Stimulated activated CD8-positive, alpha-beta memory T cell treated with anti-CD3 and anti-CD28 coated beads, Interleukin-12 subunit alpha, Interleukin-12 subunit beta, amount 100 ng/mL, for 24 hours (primary cell): ENCODE measurements around the gene DNAL1.

Experiments
- DNase-seq: peaks from one replicate; pipeline ENCODE4 v3.0.0-alpha.2; 2020; ENCODE audit errors: extremely low read depth

Gene DNAL1

DNA sequence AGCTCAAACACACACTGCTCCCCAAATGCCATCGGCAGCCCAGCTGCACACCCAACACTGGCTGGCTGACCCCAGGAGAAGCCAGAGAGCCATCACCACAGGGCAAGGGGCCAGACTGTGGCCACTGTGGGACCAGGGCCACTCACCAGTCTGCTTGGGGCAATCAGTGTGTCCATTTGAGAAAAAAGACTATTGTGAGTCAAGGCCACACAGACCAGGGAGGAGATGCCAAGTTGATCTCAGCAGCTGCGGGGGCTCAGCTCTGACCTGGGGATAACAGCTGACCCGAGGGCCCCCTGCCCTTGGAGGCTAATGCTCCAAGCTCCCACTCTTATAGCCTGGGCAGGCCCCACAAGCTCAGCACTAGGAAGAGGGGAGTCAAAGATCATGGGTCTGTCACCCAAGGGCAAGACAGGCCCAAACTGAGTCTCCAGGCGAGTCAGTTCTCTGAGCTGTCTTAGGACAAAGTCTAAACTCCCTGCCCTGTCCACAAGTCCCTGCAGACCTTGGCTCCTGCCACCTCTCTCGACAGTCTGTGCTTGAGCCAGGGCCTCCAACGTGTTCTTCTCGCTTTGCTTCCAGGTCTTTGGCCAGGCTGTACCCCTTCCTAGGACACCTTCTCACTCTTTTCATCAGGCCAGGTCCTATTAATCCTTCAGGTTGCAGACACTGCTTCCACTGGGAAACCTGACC is 99.5 kb downstream of the DNAL1 start:
- no peak for DNase-seq

DNA sequence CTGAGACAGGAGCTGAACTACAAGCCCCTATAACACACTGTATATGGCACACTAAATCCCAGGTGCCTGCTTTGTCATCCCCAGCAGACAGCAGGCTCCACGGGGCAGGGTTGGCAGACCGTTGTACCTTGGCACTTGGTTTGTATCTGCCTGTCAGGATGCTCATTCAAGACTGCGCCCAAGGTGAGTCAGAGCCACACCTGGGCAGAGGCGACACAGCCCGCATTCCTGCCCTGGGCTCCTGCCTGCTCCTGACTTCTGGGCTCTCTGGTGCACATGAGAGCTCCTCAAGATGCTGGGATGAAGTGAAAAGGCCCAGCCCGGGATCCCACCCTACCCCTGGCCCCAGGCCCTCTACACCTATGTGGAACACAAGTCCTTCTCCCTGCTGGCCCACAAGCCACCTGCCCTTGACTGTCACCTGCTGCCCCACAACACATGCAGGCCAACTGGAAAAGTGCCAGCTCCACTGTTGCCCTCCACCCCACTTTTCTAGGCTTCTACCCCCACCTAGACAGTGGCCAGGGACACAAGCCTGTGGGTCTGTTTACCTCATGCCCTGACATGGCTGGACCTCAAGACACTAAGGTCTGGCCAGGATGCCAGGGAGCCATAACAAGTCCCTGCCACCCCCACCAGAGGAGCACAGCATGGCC is 100.2 kb downstream of the DNAL1 start:
- DNase-seq: no peak

DNA sequence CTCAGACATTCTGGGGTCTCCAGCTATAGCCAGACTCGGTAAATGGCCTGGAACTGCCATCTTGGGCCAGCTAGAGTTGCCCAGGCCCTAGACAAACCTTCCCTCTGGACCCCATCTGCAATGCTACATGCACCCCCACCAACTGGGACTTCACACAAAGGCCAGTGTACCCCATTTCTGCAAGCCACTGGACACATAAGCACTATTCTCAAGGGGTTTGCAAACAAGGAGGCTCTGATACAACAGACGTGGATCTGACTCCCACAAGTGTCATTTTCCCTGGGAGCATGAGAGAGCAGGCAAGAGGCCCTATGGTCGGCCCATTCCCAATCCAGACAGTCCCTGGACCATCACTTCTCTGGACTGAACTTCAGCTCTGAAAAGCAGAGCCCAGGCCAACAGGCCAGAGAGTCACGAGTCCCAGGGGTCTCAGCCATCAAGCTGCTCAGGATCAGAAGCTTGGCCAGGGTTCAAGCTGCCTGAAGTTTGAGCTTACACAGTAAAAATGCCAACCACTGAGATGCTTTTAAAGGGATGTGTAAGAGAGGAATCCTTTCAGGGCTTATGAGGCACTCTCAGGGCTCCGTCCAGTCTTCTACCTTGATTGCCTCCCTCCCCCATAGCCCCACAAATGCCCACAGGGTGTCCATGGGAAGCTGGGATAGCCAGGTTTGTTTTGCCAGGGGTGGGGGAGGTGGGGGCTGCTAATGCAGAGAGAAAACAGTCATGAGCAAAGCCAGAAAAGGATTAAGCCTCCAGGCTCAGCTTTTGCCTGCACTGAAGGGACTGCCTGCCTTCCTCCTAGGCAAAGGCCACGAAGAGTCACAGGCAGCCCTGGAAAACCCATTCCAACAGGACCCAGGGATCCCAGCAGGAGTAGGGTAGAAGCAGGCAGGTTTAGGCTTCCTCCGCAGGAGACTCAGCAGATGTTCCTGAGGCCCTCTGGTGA is 101.1 kb downstream of the DNAL1 start:
- no peak for DNase-seq

DNA sequence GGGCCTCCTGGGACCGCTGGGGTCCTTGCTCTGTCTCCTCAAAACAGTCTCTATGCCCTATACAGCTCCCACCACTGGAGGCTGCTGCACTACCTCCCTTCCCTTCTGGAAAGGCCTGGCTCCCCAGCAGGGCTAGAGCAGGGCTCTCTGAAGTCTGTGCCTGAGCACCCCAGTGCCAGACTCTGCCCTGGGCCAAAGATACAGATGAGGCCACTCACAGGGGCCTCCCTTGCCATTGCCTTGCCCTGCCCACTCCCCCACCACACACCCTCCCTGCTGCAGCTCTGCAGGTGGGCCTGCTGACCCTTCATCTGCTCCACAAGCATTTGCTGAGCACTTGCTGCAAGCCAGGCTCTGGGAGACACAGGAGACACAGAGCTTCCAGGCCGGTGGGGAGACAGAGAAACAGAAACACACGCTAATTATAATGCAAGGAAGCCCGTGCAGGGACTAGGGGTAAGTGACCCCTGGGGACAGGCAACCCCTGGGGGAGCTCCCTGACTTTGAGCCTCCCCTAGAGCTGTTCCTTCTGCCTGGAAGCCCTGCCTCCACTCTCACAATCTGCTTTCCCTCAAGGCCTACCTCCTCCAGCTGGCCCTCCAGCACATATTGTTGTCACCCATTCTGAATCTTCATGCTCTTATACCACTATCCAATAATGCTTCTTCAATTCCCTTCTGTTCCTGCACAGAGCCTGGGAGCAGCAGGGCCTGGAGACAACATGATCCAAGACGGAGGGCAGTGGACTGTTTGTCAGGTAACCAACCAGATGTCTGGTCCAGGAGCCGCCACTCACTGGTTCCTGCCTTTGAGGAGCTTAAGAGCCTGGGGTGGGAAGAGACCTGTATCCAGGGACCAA is 102.0 kb downstream of the DNAL1 start:
- DNase-seq: no peak

DNA sequence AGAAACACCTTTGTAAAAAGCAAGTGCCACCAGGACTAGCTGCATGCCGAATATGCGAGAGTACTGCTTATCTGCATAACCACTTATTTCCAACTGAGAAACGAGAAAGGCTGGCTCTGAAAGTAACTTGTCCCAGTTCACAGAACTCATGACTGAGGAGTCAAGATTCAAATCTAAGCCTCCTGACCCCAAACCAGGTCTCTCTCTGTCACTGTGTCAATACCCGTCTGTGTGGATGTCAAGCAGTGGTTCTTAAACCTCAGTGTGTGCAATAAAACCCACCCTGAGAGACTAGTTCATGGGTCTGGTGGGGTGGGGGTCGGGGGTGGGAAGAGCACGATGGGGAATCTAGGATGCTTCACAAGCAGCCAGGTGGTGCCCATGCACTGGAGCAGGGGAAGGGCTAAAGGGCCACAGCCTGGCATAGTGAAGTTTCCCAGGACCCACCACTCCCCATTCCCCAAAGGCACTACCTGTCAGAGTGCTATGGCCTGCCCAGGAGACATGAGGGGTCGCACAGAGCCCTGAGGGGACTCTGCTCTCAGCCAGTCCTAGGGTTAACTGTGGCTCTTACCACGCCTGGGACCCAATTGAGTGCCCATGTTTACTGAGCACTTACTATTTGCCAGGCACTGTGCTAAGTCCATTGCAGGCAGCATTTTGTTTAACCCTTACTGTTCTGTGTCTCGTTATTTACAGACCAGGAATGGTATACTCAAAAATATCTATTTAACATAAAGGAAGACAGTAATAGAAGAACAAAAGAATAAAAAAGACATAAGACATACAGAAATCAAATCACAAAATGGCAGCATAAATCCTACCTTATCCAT is 102.8 kb downstream of the DNAL1 start:
- no peak for DNase-seq

DNA sequence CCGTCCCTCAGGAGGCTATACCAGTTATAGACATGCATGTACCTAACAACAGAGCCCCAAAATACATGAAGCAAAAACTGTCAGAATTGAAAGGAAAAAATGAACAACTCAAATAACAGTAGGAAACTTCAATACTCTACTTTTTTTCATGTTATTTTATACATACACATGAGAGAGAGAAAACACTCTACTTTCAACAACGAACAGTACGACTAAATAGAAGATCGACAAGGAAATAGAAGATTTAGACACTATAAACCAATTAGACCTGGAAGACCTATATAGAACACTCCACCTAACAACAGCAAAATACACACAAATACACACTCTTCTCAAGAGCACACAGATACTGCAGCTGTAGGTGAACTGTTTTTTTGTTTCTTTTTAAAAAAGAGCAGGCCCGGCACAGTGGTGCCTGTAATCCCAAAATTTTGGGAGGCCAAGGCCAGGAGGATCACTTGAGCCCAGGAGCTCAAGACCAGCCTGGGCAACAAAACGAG is 104.1 kb downstream of the DNAL1 start:
- no peak for DNase-seq

DNA sequence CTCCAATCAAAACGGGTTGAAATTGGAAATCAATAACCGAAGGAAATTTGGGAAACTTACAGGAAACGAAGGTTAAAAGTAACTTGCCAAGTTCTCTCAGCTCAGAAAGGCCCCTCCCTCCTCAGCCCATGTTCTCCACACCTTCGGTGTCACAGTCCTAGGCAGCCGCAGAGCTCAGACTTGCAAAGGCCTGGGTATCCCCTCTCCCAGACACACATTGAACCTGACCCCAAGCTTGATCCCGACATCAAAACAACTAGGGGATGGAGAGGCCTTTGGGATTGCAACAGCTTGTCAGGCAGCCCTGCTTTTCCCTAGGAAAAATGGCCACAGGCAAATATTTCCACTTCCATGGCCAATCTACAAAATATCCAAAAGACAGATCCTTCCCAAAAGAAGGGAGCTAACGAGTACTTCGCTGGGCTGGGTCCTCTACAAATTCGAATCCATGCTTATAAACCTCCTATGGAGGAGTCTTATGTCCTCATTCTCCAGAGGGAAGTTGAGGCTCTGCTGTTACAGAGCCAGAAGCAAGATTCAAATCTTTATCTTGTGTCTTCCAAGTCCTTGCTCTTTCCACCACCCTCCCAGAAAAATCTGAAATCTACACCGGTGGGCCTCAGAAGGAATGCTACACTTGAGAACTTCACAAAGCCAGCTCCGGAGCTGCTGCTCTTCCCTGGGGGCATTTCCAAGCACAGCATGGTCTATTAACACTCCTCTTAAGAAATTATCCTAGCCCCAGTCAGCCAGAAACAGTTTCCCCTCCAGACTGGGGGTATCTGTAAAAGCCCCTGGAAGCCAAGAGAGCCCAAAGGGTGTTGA is 105.1 kb downstream of the DNAL1 start:
- DNase-seq: no peak

DNA sequence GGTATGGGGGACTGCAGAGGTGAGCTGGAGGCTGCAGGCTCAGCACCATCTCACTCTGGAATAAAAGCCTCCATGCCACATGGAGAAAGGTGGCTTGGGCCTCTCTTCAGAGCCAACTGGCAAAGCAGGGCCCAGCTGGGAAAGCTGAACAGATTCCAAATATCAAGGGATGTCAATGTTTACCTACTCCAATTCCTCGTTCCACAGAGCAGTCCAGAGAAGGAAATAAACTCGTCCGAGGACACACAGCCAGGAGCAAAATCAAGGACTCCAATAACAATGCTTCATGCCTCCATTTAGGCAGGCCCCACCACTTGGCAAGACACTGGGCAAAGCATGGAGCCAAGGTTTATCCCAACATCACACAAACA is 105.7 kb downstream of the DNAL1 start:
- DNase-seq: no peak

DNA sequence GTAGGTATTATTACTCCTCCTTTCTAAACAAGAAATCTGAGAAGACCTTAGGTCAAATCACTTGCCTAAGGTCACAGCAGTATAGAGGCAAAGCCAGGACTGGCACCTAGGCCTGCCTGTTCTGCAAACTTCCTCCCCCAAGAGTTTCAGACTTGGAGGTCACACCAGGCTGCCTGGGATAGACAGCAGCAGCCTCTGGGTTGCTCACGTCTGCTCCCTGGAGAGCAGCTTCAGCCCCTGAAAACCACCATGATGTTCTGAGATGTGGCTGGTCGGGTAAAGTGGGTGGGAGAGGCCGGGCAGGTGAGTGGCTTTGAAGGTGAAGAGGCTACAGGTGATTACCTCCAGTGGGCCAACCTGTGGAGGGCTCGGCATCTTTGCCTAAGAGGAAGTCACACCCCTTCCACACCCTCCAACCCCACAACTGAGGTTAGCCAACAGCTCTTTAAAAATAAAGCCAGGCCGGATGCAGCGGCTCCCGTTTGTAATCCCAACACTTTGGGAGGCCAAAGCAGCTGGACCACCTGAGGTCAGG is 106.4 kb downstream of the DNAL1 start:
- no peak for DNase-seq

DNA sequence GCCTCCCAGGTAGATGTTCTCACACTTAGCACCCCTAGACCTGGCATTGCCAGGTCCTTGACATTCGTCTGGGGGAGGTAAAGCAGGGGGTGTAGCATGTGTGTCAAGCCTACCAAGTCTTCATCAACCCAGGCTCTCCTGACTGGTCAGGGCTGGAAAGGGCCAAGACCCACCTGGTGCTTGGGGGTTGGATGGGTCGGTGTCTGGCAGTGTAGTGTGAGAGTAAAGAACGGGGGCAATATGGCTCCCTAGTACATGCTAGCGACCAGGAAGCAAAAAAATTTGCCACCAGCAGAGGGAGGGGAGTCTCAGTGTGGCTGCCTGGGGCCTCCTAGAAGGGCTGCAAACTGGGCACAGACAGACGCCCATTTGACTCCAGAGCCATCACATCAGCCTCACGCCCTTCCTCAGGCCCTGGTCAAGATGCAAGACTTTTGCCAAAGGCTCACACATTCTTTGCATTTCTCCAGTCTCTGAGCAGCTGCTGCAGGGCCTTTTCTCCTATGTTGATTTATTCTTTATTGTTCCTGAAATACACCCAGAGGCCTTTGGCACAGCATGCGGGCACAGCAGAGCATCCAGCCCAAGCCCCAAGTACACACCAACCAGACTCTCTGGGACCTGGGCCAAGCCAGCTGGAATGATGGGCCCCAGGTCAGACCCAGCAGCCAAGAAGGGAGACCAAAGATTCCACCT is 107.7 kb downstream of the DNAL1 start:
- DNase-seq: no peak
